HepG2 (cell line): ENCODE data around the gene SYP. TPM values are rescaled to one million over a fixed set of nuclear protein-coding genes. Genes with fewer than 3 reads are reported as not detected.

Experiments used
- E2F1 ChIP-seq: sonication (generic); formaldehyde crosslinking; IDR thresholded peaks from 2 replicates; pipeline ENCODE4 v1.5.0; 2020; ENCODE audit warnings: missing genetic modification reagents
- FOXM1 ChIP-seq: sonication (generic); formaldehyde crosslinking; IDR thresholded peaks from 2 replicates; pipeline ENCODE4 v1.5.0; 2020; ENCODE audit warnings: missing genetic modification reagents
- PRDM15 ChIP-seq: sonication (generic); formaldehyde crosslinking; IDR thresholded peaks from 2 replicates; pipeline ENCODE4 v1.4.0; 2020; ENCODE audit warnings: missing genetic modification reagents
- PTBP1 ChIP-seq: fragments of 200-400 bp; formaldehyde crosslinking; IDR thresholded peaks from 2 replicates; pipeline ENCODE4 v1.6.1; 2018; ENCODE audit warnings: low read length, low read depth; ENCODE audit not compliant: poor library complexity, severe bottlenecking
- STAT5B ChIP-seq: sonication (generic); formaldehyde crosslinking; IDR thresholded peaks from 2 replicates; pipeline ENCODE4 v1.4.0; 2020; ENCODE audit warnings: missing genetic modification reagents
- TP53 ChIP-seq: sonication (generic); formaldehyde crosslinking; conservative IDR thresholded peaks from 2 replicates; pipeline ENCODE4 v1.4.0; 2020; ENCODE audit warnings: missing genetic modification reagents
- TRIM24 ChIP-seq: sonication (generic); formaldehyde crosslinking; IDR thresholded peaks from 2 replicates; pipeline ENCODE4 v1.8.0; 2022; ENCODE audit warnings: mild to moderate bottlenecking, missing genetic modification reagents
- ZBTB1 ChIP-seq: sonication (generic); formaldehyde crosslinking; IDR thresholded peaks from 2 replicates; pipeline ENCODE4 v1.4.0; 2020; ENCODE audit warnings: missing genetic modification reagents, borderline replicate concordance
- ZNF12 ChIP-seq: sonication (generic); formaldehyde crosslinking; IDR thresholded peaks from 2 replicates; pipeline ENCODE4 v1.5.0; 2020; ENCODE audit warnings: missing genetic modification reagents
- ZNF350 ChIP-seq: sonication (generic); formaldehyde crosslinking; IDR thresholded peaks from 2 replicates; pipeline ENCODE4 v1.4.0; 2020; ENCODE audit warnings: mild to moderate bottlenecking, low read depth, missing genetic modification reagents, borderline replicate concordance
- ZNF598 ChIP-seq: sonication (generic); formaldehyde crosslinking; IDR thresholded peaks from 2 replicates; pipeline ENCODE4 v1.5.1; 2020; ENCODE audit warnings: mild to moderate bottlenecking, missing genetic modification reagents, borderline replicate concordance
- ZNF678 ChIP-seq: sonication (generic); formaldehyde crosslinking; IDR thresholded peaks from 2 replicates; pipeline ENCODE4 v1.4.0; 2020; ENCODE audit warnings: mild to moderate bottlenecking, missing genetic modification reagents
- ZSCAN9 ChIP-seq: IDR thresholded peaks from 2 replicates; pipeline ENCODE4 v1.6.1; 2016; ENCODE audit warnings: borderline replicate concordance
- polyA plus RNA-seq, 8 experiments: library from polyadenylated mRNA; depleted of rRNA in 3 of 8; stranded (reverse) in 7 of 8; unstranded in 1 of 8; fragments of >200 nt; fragmentation: Illumina TruSeq in 4 of 8; extraction: Trizol in 4 of 8; gene quantifications; 2 replicates each; pipeline versions ENCODE4 v1.2.1 to v1.2.3, GENCODE V29; 2011 to 2016; ENCODE audit warnings: low read depth in 4 of 8, missing spikeins in 1 of 8, mixed read lengths in 1 of 8; ENCODE audit not compliant: insufficient read depth in 1 of 8
- total RNA-seq, 5 experiments: library from RNA; depleted of rRNA; stranded (reverse); fragments of >200 nt; fragmentation: Illumina TruSeq; extraction: Trizol; gene quantifications; 2 replicates each; pipeline ENCODE4 v1.2.3, GENCODE V29; 2016; ENCODE audit warnings: low read depth in 1 of 5
- TF ChIP-seq, protein P1 (sequence below): sonication (generic); formaldehyde crosslinking; IDR thresholded peaks from 2 replicates; pipeline ENCODE4 v1.5.0; 2020; ENCODE audit warnings: mild to moderate bottlenecking, missing genetic modification reagents
- TF ChIP-seq, protein P2 (sequence below): sonication (generic); formaldehyde crosslinking; IDR thresholded peaks from 2 replicates; pipeline ENCODE4 v1.5.0; 2020; ENCODE audit warnings: missing genetic modification reagents

SYP gene
- total and polyA plus RNA-seq, 2 of the 13 experiments (the other 11 are each of a cell fraction or from before 2014, with no cell fraction given), result 2.0 to 2.5 TPM

- TF ChIP-seq ZNF598 (CRISPR knock-in tag) (no peak), FOXM1 (CRISPR knock-in tag) (no peak), ZBTB1 (CRISPR knock-in tag) (no peak), ZNF678 (peak; percentile 57; the same call in 1 of the 2 replicates), TRIM24 (CRISPR knock-in tag) (no peak), ZSCAN9 (peak; percentile 95), STAT5B (CRISPR knock-in tag) (no peak; the same call in 1 of the 2 replicates), TP53 (CRISPR knock-in tag) (no peak), ZNF12 (peak; percentile 53; the same call in 1 of the 2 replicates), ZNF350 (CRISPR knock-in tag) (no peak), E2F1 (CRISPR knock-in tag) (peak; percentile 40; the same call in 1 of the 2 replicates), PTBP1 (no peak), PRDM15 (CRISPR knock-in tag) (0 out of 2 replicates have a peak, but pooled peaks have one; percentile 35)
- TF ChIP-seq, protein P1, sequence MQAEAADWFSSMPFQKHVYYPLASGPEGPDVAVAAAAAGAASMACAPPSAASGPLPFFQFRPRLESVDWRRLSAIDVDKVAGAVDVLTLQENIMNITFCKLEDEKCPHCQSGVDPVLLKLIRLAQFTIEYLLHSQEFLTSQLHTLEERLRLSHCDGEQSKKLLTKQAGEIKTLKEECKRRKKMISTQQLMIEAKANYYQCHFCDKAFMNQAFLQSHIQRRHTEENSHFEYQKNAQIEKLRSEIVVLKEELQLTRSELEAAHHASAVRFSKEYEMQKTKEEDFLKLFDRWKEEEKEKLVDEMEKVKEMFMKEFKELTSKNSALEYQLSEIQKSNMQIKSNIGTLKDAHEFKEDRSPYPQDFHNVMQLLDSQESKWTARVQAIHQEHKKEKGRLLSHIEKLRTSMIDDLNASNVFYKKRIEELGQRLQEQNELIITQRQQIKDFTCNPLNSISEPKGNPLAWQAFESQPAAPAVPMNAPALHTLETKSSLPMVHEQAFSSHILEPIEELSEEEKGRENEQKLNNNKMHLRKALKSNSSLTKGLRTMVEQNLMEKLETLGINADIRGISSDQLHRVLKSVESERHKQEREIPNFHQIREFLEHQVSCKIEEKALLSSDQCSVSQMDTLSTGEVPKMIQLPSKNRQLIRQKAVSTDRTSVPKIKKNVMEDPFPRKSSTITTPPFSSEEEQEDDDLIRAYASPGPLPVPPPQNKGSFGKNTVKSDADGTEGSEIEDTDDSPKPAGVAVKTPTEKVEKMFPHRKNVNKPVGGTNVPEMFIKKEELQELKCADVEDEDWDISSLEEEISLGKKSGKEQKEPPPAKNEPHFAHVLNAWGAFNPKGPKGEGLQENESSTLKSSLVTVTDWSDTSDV (CRISPR knock-in tag), result no peak; the same call in 1 of the 2 replicates
- TF ChIP-seq, protein P2, sequence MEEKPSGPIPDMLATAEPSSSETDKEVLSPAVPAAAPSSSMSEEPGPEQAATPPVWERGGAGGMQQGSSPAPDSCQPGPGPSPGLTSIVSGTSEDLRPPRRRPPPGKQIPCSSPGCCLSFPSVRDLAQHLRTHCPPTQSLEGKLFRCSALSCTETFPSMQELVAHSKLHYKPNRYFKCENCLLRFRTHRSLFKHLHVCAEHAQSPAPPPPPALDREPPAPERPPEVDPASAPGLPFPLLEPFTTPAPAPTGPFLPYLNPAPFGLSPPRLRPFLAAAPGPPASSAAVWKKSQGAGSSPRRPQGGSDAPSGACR (CRISPR knock-in tag), result no peak
These were observed at the start of gene SYP (continued) for GRCh38 chrX:49199906-49200771.
